NOMO-1 (cell line): Measurements from ENCODE around the gene PCIF1.
A peak's percentile ranks its signal among the peaks of the same experiment; 100 is the strongest.

Experiments used
- DNase-seq, 2 experiments: peaks; one replicate each; lab custom pipeline; 2025; ENCODE audit not compliant: unreplicated experiment in 2 of 2; lab: John Stamatoyannopoulos, UW

PCIF1 gene

DNA sequence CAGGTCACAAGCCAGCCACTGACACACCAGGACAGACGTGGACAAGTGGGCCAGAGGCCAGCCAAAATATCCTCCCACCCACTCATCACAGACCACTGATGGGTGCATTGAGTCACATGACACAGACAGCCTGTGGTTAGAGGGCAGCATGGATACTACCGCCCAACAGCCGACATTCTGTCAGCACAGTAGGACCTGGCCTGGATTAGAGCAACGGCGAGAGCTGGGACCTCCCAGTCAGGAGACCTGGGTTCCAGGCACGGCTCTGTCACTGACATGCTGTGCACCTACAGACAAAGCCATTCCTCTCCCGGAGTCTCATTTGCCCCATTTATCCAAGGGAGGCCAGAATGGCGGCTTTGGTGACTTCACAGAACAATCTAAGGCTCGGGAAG, 29.5 kb downstream of the PCIF1 start:
- DNase-seq = no peak

DNA sequence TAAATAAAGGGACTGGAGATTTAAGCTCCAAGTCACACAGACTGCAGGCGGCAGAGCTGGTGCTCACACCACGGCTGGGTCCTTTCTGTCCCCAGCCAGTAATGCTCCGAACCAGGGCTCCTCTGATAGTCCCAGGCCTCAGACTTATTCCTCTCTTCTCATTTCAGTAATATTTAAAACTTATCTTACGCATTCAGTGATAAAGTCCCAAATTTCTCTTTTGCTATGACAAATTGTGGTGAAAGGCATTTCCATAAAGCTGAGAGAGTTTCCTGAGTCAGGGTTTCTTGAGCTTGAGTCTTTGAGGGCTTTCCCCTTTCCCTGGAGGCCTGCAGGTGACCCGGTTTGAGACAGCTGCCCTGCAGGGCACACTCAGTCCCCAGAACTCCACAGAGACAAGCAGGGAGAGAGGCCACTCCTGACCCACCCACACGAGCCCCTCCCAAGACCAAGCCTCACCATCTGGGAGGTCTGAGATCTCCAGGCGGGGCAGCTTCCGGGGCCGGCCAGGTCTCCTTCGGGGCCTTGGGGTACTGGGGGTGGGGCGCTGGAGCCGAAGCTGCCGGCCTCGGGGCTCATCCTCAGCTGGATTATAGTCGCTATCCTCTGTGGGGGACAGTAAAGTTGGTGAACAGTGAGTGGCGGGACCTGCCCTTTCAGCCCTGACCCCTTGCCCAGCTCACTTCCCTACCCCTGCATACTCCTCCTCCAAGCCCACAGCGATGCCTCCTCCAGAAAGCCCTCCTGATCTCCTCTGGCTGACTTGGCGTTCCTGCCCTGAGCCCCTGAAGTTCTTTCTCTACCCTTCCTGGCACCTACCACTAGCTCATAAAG, 30.9 kb downstream of the PCIF1 start:
- no peak for DNase-seq

DNA sequence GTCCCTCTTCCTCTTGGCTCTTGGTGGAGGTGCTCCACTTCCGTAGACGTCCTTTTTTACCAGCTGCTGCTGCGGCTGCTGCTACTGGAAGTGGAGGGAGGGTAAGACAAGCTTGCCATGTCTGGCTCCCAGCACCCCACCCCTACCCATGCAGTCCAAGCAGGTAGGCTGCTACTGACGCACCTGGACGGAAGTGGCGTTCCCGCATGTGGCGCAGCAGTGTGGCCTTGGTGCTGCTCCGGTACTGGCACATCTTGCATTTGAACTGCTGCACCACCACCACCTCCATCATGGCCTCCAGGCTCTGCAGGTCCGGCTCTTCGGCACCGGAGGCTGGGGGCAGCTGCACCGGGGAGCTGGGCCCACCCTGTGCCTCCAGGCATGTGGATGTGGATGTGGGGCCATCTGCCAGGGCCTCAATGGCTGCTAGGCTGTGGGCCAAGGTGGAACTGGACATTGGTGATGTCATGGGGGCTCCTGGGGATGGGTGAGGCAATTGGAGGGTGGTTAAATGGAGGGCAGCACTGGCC, 33.1 kb downstream of the PCIF1 start:
- no peak for DNase-seq

DNA sequence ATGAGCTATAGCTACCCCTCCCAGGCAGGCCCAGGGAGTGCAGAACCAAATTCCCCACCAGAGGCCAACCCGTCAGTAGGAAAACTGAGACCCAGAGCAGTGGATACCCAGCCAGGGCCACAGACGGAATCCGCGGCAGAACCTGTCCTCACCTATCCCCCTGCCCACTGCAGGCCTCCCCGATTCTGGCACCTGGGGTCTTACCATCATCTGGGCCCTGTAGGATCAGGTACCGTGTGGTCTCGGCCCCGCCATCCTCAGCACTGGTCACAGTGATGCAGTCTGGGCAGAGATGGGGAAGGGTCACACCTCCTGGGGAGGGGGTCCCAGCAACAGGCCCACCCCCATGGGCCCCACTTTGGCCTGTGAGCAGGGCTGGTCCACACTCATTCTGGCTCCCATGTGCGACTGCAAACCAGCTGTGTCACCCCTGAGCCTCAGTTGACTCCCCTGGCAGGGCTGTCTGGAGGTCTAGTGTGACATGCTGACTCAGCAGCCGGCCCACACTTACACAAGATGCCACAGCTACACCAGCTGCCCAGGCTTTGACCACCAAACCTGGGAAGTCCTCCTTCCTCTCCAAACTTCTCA, 33.7 kb downstream of the PCIF1 start:
- DNase-seq = no peak

DNA sequence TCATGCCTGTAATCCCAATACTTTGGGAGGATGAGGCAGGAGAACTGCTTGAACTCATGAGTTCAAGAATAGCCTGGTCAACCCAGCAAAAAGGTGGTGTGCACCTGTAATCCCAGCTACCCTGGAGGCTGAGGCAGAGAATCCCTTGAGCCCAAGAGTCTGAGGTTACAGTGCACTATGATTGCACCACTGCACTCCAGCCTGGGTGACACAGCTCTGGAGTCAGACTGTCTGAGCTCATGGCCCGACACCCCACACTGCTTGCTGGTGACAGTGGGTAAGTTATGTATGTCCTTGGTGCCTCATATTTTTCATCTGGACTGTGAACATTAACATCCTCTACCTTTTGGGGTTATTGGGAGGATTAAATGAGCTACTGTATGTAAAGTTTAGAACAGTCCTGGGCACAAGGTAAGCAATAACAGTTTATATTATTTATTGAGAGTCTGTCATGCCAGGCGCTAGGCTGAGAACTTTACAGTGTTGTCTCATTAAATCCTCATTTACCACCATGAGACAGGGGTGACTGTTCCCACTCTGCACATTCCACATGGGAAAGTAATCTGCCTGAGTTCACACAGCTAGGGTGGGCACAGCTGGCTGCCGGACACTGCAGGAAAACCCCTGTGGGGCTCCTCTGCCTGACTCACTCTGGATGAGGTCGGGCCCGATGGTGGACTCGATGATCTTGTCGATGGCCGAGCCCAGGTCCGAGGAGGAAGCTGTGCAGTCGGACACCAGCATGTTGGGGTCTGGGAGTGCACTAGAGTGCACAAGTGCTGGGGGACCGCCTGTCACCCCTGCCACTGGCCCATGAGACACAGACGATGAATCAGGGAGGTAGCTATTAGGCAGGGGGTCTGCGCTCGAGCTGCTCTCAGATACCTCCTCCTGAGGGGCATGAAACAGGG, 34.6 kb downstream of the PCIF1 start:
- DNase-seq = no peak

DNA sequence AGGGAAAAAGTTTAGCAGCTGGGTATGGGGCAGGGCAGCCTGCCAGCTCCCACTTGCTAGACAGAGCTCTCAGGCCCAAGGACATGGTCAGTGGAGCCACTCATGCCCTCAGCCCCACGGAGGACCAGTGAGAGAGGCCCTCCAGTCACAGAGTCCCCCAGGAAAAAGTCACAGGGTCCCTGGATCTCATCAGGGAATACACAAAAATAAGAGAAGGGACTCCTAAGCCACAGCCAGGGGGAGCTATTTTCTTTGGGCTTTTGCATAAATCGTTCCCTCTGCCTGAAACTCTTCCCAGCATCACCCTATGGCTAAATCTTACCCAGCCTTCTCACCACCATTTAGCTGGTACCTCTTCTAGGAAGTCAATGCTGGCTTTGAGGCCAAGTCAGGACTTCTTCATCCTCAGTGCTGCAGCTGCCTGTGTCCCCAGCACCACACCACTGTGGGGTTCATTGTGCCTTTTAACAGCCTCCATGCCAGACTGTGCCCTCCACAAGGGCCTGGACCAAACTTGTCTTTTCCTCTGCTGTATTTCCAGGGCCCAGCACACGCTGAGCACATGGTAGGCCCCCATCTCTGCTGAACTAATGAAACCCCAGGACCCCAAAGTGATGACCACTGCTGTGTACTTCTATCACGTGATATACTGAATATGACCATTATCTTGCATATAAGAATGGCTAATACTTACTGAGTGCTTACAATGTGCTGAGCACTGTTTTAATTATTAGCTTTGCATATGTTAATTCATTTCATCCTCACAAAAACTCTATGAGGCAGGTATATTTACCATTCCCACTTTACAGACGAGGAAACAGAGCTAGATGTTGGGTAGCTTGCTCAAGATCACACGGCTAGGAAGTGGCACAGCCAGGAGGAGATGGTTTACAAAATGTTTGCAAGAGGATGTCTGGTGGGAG, 35.5 kb downstream of the PCIF1 start:
- peak; percentile 38 to 42 for DNase-seq

DNA sequence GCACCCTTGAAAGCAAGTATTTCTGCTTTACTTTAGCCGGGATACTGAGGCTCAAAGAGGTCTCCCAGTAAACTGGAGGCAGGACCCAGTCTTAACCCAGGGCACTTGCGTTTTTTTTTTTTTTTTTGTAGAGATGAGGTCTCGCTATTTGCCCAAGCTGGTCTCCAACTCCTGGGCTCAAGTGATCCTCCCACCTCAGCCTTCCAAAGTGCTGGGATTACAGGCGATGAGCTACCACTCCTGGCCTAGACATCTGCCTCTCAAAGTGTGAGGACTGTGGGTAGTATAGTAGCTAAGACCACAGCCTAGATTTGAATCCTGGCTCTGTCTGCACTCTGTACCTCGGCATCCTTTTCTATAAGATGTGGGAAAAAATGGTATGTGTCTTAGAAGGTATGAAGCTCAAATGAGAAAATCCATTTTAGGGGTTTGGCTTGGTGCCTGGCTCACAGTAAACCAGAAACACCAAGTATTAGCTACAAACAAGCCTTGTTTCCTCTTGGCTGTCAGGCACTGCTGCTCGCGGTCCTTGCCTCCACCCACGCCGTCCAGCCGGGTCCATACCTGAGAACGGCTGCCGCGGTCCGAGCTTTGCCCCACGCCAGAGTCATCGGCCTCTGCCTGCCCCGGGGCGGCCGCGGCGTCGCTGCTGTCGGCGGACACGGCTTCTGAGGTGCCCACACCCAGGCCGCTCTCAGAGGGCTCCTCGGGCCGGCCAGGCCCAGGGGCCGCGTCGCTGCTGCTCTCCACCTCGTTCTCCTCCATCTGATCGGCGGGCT, 36.4 kb downstream of the PCIF1 start:
- DNase-seq = no peak

DNA sequence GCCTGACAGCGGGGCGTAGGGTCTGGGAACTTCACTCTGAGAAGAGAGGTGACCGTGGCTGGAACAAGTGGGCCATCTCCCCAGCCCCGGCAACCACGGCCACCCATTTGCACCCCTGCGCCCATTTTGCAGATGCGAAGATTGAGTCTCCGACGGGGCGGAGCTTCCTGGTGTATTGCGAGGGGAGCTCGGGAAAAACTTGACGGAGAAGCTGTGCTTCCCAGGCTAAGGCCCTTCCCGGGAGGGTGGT, 36.9 kb downstream of the PCIF1 start:
- DNase-seq = no peak

DNA sequence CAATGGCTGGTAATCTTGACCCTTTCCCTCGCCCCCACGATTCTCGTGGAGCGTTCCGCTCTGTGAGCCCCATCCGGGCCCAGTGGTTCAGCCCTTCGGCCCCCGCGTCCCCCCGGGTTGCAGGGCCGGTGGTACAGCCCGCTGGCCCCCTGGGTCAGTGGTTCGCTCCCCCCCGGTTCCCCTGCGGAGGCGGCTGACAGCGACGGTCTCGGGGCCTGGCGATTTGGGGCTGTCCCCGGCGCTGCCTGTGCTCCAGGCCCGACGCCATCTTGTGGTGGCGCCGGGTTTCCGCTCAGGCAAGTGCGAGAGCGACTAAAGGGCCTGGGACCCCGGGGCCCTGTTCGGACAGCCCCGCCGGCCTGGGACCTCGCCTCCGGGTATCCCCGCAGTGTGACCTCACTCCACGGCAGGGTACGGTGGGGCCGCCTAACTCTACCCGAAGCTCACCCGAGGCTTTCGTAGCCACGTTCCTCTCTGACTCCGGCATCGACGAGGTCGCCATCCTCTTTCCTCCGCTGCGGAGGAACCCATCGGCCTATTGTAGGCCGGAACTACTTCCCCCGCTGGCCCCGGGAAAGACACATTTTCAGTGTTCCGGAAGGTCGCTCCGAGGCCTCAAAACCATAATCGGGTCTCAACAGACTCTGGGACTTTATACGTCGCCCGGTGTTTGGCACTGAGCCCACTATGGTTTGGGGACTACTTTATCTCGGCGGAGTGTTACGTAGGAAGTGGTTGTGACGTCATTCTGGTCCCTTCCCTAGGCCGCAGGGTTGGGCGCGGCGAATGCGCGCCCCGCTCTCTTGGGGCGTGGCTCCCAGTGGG, 37.4 kb downstream of the PCIF1 start, which contains the start of gene ZNF335:
Gene ZNF335, minus strand, starts transcription at position 529 of the 825 bp plus-strand sequence. CDS start 793 bp downstream, outside the sequence.
- DNase-seq = peak; percentile 90 to 94

DNA sequence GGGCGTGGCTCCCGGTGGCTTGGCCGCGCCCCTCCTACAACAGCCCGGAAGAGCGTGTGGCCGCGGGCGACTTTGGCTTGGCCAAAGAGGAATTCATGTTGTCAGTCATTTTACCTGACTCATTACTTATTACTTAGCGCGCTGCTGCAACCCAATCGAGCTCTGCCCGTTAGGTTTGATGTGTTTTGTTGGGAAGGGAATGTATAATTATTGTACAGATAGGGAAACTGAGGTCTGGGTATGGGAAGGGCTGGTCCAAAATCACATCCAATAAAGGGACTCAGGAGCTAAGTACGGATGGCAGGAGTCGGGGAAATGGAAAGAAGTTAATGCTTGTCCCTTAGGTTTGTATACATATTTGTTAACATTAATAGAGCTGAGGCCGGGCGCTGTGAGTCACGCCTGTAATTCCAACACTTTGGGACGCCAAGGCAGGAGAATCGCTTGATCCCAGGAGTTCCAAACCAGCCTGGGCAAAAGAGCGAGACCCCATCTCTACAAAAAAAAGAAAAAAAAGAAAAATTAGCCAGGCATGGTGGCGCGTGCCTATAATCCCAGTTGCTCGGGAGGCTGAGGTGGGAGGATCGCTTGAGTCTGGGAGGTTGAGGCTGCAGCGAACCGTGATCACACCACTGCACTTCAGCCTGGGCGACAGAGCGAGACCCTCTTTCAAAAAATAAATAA, 38.2 kb downstream of the PCIF1 start:
- peak; percentile 92 to 98 for DNase-seq

DNA sequence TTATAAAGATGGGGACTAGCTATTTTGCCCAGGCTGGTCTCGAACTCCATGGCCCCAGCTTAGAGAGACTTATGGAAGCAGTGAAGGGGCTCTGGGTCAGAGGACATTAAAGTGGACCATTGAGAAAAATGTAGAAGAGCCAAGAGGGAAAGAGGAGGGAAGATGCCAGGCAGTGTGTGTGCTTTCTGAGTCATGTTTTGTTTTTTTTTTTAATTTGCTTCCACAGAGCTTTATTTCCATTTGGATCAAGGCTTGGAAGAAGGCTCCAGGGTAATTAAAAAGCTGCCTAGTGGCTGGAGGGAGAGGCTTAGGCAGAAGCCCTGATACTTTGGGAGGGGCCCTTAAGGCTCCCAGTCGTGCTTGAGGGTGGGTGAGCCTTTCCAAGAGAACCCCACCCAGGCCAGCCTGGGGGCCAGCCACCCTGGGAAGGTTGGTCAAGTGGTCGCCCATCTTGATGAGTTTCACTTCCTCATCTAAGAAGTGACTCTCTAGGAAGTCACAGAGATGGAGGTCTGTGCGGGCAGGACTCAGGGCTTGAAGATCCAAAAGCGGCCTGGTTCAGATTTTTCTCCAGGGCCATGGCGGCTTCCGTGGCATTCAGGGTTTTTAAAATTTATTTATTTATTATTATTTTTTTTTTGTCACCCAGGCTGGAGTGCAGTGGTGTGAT, 40.5 kb downstream of the PCIF1 start:
- peak; percentile 19 to 35 for DNase-seq

DNA sequence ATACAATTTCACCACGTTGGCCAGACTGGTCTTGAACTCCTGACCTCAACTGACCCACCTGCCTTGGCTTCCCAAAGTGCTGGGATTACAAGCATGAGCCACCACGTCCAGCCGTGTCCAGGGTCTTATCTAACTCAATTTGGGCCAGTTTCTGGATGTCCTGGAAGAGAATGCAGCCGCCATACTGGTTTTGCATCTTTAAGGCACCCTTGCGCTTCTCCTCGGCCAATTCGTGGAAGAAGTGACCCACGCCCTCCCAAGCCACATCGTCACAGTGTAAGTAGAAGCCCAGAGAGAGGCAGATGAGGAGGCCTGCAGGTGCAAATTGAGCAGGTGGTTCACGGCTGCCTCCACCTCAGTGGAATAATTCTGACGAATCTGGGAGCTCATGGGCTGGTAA, 41.2 kb downstream of the PCIF1 start:
- no peak for DNase-seq

DNA sequence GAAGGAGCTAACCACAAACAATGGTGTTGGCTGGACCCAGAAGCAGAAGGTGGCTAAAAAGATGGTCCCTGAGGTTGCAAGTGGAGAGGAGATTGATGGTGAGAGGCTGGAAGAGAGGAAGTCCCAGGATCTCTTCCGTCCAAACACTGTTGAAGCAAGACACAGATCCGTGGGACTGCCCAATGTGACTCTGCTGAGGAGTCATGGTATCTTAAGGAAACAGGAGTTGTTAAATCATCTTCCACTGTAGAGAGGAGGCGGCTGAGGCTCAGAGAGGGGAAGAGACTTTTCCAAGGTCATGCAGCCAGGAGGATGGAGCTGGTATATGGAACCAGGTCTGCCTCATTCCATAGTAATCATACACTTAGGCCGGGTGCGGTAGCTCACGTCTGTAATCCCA, 41.6 kb downstream of the PCIF1 start:
- no peak for DNase-seq

DNA sequence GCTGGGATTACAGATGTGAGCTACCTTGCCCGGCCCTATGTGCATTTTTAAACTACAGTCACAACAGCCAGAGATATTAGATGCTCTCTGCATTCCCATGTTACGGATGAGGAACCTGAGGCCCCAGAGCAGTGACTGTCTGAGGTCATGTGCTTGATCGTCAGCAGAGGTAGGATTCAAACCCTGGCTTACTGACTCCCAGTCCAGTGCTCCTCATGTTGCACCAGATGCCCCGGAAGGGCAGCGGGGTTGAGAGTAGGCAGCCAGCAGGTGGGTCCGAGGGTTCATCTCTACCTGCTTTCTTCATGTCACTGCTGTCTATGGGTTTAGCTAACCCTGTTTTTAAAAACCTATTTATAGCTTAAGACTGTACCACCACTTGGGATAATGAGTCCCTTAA, 46.8 kb downstream of the PCIF1 start:
- no peak for DNase-seq

DNA sequence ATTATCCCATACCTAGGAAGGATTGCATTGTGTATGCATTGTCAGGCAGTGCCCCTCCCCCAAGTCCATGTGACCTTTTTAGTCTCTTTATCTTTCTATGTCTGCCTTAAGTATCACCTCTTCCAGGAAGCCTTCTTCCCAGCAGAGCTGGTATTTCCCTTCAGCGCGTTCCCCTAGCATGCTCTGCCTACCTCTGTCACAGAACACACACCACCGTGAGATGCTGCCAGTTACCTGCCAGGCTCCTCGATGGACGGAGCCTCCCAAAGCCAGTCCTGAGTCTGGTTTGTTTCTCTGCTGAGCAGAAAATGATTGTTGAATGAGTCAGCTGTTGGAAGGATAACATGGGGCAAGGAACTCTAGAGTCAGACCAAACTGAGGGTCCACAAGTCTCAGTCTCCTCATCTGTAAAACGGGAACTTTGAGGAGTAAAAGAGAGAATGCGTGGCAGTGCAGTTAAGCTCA, 48.8 kb downstream of the PCIF1 start:
- DNase-seq = no peak

DNA sequence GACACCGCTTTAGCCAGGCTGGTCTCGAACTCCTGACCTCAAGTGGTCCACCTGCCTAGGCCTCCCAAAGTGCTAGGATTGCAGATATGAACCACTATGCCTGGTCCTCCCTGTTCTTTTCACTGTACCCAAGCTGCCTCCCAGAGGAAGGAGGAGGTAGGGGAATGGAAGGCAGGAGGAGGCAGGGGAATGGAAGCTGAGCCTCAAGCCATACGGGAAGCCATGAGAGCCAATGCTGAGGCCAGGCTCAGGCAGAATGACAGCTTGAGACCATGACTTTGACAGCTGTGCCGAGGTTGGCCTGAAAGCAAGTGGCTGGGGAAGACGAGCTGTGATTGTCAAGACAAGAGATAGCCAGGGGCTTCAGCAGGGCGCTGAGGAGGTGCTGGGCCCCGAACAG, 51.1 kb downstream of the PCIF1 start:
- no peak for DNase-seq

DNA sequence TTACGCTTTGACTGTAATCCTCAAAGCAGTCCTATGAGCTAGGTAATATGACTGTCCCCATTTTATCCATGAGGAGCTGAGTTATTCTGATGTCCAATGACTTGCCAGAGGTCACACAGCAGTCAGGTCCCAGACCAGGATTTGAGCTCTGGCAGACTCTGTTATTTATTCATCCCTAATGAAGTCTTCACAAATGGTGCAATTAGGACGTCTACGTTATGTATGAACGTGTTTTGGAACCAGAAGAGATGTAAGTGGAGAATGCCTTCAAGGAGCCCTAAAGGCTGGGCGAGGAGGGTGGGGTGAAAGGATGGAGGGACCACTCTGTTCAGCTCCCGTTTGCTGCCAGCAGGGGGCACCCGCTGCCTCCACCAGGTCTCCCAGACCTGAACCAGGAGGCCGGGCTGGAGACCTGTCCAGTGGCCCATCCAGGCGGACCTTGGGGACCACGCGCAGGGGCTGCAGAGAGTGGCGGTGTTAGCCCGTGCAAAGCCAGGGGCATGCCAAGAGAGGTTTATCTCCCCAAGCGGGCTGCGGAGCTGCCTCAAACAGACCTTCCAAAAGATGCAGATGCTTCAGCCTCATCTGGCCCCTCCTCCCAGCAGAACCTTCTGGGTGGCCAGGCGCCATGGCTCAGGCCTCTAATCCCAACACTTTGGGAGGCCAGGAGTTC, 52.8 kb downstream of the PCIF1 start:
- DNase-seq = peak; percentile 31 to 57
